ENCODE data around the gene CBL.

Gene CBL

GRCh38 chr11:119338318-119338890 lies 132.3 kb downstream of the CBL start:
- TF ChIP-seq CTCF (IDR thresholded peaks at IDR 0.05; ENCODE audit: insufficient read depth, low read length, missing control alignments), result peak; percentile 82
- no peak for DNase-seq (ENCODE audit: low read depth, low spot score)
- ChIA-PET CTCF (interaction anchor here (0.7 to 14.1 kb wide), 62 partner anchors 12 to 298 kb away, joined by 3 to 358 read pairs (median 5); partner anchors contain the start of genes C2CD2L, CBL, DPAGT1 and HMBS), POLR2A (interaction anchor here (0.6 to 1.9 kb wide), 11 partner anchors 17 to 281 kb away, joined by 3 to 12 read pairs (median 5); partner anchors contain the start of genes HYOU1, MCAM and THY1)
- H3K4me3 ChIP-seq (ENCODE audit: low read depth, low read length), result peak overlapping the region; percentile 40

- POLR2A ChIA-PET, result interaction anchor here (1.1 to 1.9 kb wide), 3 partner anchors 17 to 244 kb away, joined by 6 to 12 read pairs (median 11); partner anchors contain the start of gene MCAM
- H3K4me3 ChIP-seq (ENCODE audit: low read depth, low read length), result peak overlapping the region; percentile 59
- CTCF ChIA-PET, result interaction anchor here (0.7 to 14.1 kb wide), 54 partner anchors 7 to 283 kb away, joined by 3 to 358 read pairs (median 6); partner anchors contain the start of genes CBL, DPAGT1, HMBS and MCAM
- no peak for DNase-seq (ENCODE audit: low read depth, low spot score)
- TF ChIP-seq CTCF (IDR thresholded peaks at IDR 0.05; ENCODE audit: insufficient read depth, low read length, missing control alignments), result no peak
Observed at GRCh38 chr11:119338965-119339588, 132.9 kb downstream of the CBL start.

GRCh38 chr11:119339589-119340334 lies 133.6 kb downstream of the CBL start:
- CTCF ChIA-PET, result interaction anchor here (0.7 to 14.1 kb wide), 35 partner anchors 8 to 254 kb away, joined by 3 to 358 read pairs (median 6); partner anchors contain the start of genes CBL, DPAGT1, HMBS and MCAM
- peak; percentile 91 for TF ChIP-seq CTCF (IDR thresholded peaks at IDR 0.05; ENCODE audit: insufficient read depth, low read length, missing control alignments)
- POLR2A ChIA-PET, result interaction anchor here (0.7 kb wide), 1 partner anchor 135 kb away, joined by 3 read pairs; no protein-coding TSS in a partner anchor
- no peak for DNase-seq (ENCODE audit: low read depth, low spot score)
- H3K4me3 ChIP-seq (ENCODE audit: low read depth, low read length), result peak overlapping the region; percentile 59

GRCh38 chr11:119340335-119341221 lies 134.4 kb downstream of the CBL start, which contains the start of gene C1QTNF5:
Gene C1QTNF5 (minus strand): TSS chr11:119340883. CDS start chr11:119340397, 486 bp downstream.
- peak within 1 kb of the TSS; percentile 59 for H3K4me3 ChIP-seq (ENCODE audit: low read depth, low read length)
- DNase-seq (ENCODE audit: low read depth, low spot score), result no peak
- ChIA-PET POLR2A (interaction anchor here (0.5 to 0.7 kb wide), 2 partner anchors 92 to 134 kb away, joined by 3 read pairs; no protein-coding TSS in a partner anchor), CTCF (interaction anchor here (0.7 to 14.1 kb wide), 38 partner anchors 9 to 255 kb away, joined by 3 to 358 read pairs (median 4); partner anchors contain the start of genes CBL, DPAGT1, HMBS and MCAM)
- no peak for TF ChIP-seq CTCF (IDR thresholded peaks at IDR 0.05; ENCODE audit: insufficient read depth, low read length, missing control alignments)

GRCh38 chr11:119341222-119342022 lies 135.3 kb downstream of the CBL start:
- no peak overlapping the region for H3K4me3 ChIP-seq (ENCODE audit: low read depth, low read length)
- ChIA-PET CTCF (interaction anchor here (0.7 to 14.1 kb wide), 15 partner anchors 9 to 198 kb away, joined by 3 to 358 read pairs (median 9); partner anchors contain the start of gene USP2), POLR2A (interaction anchor here (0.5 kb wide), 1 partner anchor 91 kb away, joined by 3 read pairs; no protein-coding TSS in a partner anchor)
- no peak for TF ChIP-seq CTCF (IDR thresholded peaks at IDR 0.05; ENCODE audit: insufficient read depth, low read length, missing control alignments)
- no peak for DNase-seq (ENCODE audit: low read depth, low spot score)
